Ecto neural progenitor cell (in vitro differentiated cells): Measurements from ENCODE around the gene RPL3.
"Not testable (repeated sequence)": the region's sequence is repeated elsewhere in the genome, so short reads cannot be mapped to it uniquely, and the experiment has no call there.

Source experiments
- DNase-seq: peaks from one replicate; pipeline ENCODE4 v3.0.0-alpha.2; 2018; ENCODE audit warnings: low spot score

Gene RPL3

GRCh38 chr22:39319284-39320022, at the start of gene RPL3:
Gene RPL3 (minus strand): TSS chr22:39319623. CDS start chr22:39319597, 26 bp downstream.
- DNase-seq: peak; percentile 97

GRCh38 chr22:39369186-39369585, 49.8 kb upstream of the RPL3 start:
- DNase-seq: peak; percentile 42

DNA sequence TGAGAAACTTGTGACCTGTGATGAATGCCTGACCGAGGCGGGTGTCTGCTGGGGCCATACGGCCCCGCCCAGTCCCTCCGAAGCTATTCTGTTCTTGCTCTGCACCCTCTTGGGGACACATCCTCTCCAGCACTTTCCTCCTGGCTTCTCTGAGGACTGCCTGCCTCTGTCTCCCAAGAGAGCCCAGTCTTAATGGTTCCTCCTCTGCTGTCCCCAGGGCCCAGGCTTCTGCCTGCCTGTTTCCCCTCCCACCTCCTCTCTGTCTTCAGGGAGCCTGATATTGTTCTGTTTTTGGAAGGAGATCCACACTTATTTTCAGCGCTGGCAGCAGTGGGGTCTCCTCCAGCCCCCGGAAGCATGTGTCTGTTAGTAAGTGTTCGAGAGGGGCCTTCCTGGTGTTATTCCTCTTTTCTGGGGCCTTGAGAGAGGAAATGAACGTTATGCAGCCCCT, 49.1 kb upstream of the RPL3 start:
- DNase-seq: no peak

DNA sequence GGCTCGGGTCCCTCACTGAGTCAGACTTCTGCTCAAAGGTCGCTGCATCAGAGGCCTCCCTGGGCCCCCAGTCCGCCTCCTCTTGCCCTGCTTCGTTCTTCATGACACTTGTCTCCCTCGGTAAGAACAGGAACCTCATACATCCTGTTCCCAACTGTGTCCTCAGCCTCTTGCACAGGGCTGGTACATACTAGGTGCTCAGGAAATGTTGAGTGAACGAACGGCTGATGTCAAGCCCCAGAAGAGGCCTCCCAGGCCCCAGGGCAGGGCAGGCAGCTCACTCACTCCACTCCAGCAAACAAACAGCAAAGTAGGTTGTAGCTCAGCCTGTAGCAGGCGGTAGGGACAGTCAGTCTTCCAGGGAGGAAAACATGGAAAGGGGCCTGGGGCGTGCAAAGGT, 47.6 kb upstream of the RPL3 start:
- peak; percentile 36 for DNase-seq

DNA sequence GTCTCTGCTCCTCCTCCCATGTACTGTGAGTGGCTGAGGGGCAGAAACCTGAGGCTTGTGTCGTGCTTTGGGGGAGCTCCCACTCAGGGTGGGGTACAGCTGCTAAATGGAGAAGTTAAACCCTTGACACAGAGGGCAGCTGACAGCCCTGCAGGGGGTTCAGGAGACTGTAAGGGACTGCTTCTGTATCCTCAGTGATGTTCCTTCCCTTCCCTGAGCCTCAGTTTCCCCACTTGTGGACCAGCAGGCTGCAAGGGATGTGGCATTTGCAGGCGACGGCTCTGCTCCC, 46.0 kb upstream of the RPL3 start:
- no peak for DNase-seq

DNA sequence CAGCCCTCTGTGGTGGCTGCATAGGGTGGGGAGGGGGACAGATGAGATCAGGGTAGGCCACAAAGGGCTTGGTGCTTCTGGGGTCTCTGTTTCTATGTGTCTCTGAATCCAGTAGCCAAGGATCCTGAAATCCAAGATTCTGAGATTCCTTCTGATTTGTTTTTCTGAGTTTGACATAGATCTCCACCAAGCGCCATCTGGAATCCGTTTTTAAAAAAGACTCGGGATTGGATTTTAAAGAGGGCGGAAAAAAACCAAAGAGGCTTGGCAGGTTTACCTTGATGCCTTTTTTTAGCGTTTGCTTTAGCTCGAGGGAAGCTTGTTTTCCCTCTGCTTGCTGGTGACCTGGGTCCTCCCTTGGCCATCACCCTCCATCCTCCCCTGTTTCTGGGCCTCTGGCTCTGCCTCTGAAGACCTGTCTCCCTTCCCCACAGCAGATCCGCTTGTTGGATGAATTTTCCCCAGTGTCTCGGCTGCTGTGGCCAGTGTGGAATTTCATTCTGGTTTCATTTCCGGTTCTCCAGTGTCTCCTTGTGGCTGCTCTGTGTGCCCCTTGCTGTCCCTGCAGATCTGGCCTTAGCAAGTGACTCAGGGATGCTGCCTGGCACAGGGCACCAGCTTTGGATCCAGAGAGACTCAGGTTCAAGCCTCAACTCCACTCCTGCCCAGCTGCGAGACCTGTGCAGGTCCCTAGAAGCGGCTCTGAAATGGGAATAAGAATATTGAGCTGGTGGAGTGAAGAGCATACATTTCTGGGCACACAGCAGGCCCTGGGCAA, 45.5 kb upstream of the RPL3 start:
- DNase-seq: no peak

DNA sequence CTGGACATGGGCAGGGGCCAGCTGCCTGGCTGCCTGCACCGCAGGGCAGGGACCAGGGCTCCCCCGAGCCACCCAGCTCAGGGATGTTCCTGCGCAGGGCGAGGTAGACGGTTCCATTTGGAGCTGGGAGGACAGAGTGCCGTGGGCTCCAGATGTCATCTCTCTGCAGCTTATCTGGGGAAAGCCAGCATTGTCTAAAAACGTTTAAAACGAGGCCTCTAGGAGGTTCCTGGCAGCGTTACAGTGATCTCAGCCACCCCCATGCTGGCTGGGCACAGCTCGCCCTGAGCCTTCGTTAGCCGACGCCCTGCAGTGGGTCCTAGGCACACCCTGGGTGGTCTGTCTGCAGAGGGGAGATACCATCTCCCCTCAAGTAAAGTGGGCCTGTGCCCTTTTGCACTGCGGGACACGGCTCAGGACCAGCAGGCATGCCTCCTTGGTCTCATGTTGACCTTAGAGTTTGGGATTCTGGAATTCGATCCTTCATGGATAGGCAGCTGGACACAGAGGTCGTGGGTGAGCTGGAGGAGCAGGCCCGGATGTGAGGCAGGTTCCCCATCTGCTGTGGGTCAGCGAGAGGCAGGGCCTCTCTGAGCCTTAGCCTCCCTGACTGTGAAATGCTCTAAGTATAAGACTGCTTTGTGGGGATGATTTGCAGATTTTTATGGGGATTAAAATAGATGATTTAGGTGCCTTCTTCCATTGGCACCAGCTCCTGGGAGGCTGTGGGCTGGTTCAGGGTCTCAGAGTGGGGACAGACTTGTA, 44.5 kb upstream of the RPL3 start:
- DNase-seq: peak; percentile 44

DNA sequence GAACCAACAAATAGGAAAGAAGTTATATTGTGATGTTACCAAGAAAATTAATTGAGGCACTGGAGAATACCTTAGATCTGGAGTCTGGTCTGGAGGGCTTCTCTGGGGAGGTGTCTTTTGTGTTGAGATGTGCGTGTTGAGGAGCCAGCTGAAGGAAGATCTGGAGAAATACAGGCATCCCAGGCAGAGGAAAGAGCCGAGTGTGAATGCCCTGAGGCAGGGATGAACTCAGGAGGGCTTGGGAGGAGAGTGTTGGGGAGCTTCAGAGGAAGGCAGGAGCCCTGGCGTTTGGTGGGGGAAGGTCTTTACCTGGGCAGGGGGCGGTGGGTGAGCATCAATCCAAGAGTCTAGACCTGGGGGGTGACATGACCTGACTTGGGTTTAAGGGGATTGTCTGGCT, 43.5 kb upstream of the RPL3 start:
- peak; percentile 38 for DNase-seq

DNA sequence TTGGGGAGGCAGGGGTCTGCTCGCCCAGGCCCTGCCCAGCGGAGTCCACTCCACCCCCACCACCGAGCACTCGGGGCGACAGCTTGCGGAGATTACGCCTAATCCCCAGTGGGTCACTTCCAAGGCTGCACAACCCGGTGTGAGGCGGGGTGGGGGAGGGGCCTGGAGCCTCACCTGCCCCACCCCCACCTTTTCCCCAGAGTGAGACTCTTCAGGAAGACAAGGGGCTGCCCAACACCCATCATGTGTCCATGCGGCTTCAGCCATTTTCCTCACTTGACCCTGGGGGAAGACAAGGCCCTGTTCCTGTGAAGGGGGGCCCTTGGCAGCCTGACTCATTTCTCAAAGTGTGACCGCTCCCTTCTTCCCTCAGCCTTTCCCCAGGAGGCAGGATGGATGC, 42.8 kb upstream of the RPL3 start:
- DNase-seq: peak; percentile 46

GRCh38 chr22:39361496-39361895, 42.1 kb upstream of the RPL3 start:
- DNase-seq: no peak

DNA sequence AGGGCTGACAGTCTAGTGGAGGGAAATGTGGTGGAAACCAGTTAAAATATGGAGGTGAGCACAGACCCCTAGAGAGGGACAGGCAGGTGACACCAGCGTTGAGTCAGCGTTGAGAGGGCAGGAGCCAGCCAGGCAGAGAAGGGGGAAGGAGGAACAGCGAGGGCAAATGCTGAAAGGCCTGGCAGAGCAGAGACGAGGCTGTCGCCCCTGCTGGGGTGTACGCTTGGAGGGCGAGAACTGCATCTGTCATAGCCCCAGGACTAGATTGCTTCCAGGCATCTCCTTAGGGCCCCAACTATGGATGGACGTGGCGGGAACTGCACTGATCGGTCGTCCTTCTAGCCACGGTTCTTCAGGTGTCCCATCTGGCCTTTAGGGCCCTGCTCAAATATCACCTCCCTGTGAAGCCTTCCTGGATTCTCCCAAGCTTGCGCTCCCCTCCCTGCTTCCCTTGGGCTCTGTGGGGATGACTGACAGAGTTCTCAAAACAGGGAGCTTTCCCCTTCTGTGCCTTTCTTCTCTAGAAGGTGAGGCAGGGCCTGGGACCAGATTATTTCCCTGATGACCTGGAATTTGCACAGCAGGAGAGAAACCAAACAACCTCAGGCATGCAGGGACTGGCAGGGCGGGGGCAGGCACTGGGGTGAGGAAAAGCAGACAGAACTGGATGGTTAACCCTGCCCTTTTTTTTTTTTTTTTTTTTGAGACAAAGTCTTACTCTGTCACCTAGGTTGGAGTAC, 41.4 kb upstream of the RPL3 start:
- DNase-seq: no peak

- DNase-seq: no peak
Observed at GRCh38 chr22:39360242-39360641, 40.8 kb upstream of the RPL3 start.

GRCh38 chr22:39359659-39360195, 40.3 kb upstream of the RPL3 start:
- no peak for DNase-seq

DNA sequence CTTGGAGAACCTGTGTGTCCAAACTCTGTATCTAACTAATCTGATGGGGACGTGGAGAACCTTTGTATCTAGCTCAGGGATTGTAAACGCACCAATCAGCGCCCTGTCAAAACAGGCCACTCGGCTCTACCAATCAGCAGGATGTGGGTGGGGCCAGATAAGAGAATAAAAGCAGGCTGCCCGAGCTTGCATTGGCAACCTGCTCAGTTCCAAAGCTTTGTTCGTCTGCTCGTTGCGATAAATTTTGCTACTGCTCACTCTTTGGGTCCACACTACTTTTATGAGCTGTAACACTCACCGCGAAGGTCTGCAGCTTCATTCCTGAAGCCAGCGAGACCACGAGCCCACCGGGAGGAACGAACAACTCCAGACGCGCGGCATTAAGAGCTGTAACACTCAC, 38.8 kb upstream of the RPL3 start:
- not testable (repeated sequence) for DNase-seq

- not testable (repeated sequence) for DNase-seq
Observed at GRCh38 chr22:39357110-39358108, 38.0 kb upstream of the RPL3 start.

DNA sequence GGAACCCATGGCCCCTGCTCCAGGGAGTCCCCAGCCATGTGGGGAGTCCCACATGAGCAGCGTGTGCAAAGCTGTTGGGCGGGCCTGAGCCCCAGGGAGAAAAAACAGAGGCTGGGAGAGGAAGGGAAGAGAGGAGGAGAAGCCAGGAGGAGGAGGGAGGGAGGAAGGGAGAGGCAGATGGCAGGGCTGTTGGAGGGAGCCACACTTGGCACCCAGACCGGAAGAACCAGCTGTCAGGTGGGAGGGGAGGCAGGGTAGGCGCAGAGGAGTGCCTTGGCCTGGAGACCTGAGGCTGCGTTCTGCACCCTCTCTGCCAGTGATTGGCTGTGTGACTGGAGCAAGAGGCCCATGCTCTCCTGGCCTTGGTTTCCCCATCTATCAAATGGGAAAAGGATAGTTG, 37.0 kb upstream of the RPL3 start:
- no peak for DNase-seq

DNA sequence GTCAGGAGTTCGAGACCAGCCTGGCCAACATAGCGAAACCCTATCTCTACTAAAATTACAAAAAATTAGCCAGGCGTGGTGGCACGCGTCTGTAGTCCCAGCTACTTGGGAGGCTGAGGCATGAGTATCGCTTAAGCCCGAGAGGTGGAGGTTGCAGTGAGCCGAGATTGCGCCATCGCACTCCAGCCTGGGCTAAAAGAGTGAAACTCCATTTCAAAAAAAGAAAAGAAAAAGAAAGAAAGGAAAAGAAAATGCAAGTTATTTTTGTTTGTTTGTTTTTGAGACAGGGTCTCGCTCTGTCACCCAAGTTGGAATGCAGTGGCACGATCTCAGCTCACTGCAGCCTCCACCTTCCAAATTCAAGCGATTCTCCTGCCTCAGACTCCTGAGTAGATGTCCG, 36.4 kb upstream of the RPL3 start:
- DNase-seq: not testable (repeated sequence)

- DNase-seq: no peak
Observed at GRCh38 chr22:39355080-39355479, 35.7 kb upstream of the RPL3 start.

- no peak for DNase-seq
Observed at GRCh38 chr22:39353346-39353745, 33.9 kb upstream of the RPL3 start.

GRCh38 chr22:39352306-39352891, 33.0 kb upstream of the RPL3 start:
- no peak for DNase-seq
